Suprapubic skin (tissue), 4 donors: ENCODE data around the gene SYTL5. TPM values are rescaled to one million over a fixed set of nuclear protein-coding genes. Genes with fewer than 3 reads are reported as not detected.

Experiments used
- DNase-seq, 2 donors: peaks; one replicate each; pipeline ENCODE4 v3.0.0-alpha.2; 2019; ENCODE audit warnings: low spot score in 2 of 2
- H3K27ac ChIP-seq: fragments of 200-600 bp; sonication (generic); one replicate; pipeline ENCODE4 v1.5.1; 2019
- H3K27me3 ChIP-seq: fragments of 200-600 bp; sonication (generic); one replicate; pipeline ENCODE4 v1.5.1; 2019
- H3K36me3 ChIP-seq: fragments of 200-600 bp; sonication (generic); one replicate; pipeline ENCODE4 v1.5.1; 2019
- H3K4me1 ChIP-seq: fragments of 200-600 bp; sonication (generic); one replicate; pipeline ENCODE4 v1.5.1; 2019
- H3K4me3 ChIP-seq: fragments of 200-600 bp; sonication (generic); one replicate; pipeline ENCODE4 v1.5.1; 2019; ENCODE audit warnings: mild to moderate bottlenecking
- H3K9me3 ChIP-seq: fragments of 200-600 bp; sonication (generic); one replicate; pipeline ENCODE4 v1.5.1; 2019
- CTCF ChIP-seq, 2 donors: fragments of 200-600 bp in 1 of 2; fragments of 450-650 bp in 1 of 2; sonication (generic) in 1 of 2; IDR thresholded peaks; one replicate each; pipeline ENCODE4 v1.5.1; 2016 to 2019; ENCODE audit warnings: antibody characterized with exemption in 2 of 2, mild to moderate bottlenecking in 1 of 2, moderate library complexity in 1 of 2
- EP300 ChIP-seq: sonication (generic); formaldehyde crosslinking; IDR thresholded peaks from one replicate; pipeline ENCODE4 v1.6.1; 2017; ENCODE audit warnings: antibody characterized with exemption
- POLR2A ChIP-seq, 2 donors: fragments of 450-650 bp; IDR thresholded peaks; one replicate each; pipeline ENCODE4 v1.6.1; 2017; ENCODE audit warnings: antibody characterized with exemption in 2 of 2, mild to moderate bottlenecking in 2 of 2, moderate library complexity in 2 of 2
- POLR2AphosphoS5 ChIP-seq, 3 donors: sonication (generic); formaldehyde crosslinking; IDR thresholded peaks; one replicate each; pipeline ENCODE4 v1.6.1; 2017; ENCODE audit warnings: antibody characterized with exemption in 3 of 3
- WGBS: methylation state at CpG from one replicate; pipeline ENCODE4 v1.1.5; 2018; 5-methylcytosine and 5-hydroxymethylcytosine counted together
- total RNA-seq, 4 donors: library from RNA; depleted of rRNA; stranded (reverse); fragments of >200 nt; gene quantifications; one replicate each; pipeline ENCODE4 v1.1.0, GENCODE V29; 2016

Gene SYTL5
- total RNA-seq, 4 donors from 2014 or later: 0.25 to 0.65 (median 0.37) TPM

GRCh38 chrX:38163193-38163592, 156.8 kb downstream of the SYTL5 start:
- no peak for TF ChIP-seq POLR2A (IDR thresholded peaks at IDR 0.05)
- DNase-seq: no peak
- no peaks in the 10 kb centered on the region for H3K27me3 ChIP-seq

GRCh38 chrX:38165023-38165422, 158.7 kb downstream of the SYTL5 start:
- H3K4me3 ChIP-seq: no peak overlapping the region
- H3K36me3 ChIP-seq: no peaks in the 10 kb centered on the region
- no peaks in the 10 kb centered on the region for H3K27me3 ChIP-seq
- WGBS: 58% methylated on average over 1 of the region's 1 CpG
- no peaks in the 10 kb centered on the region for H3K4me1 ChIP-seq
- TF ChIP-seq POLR2AphosphoS5 (IDR thresholded peaks at IDR 0.05) (no peak), EP300 (no peak), POLR2A (IDR thresholded peaks at IDR 0.05) (no peak), CTCF (IDR thresholded peaks at IDR 0.05) (no peak)
- no peak overlapping the region for H3K27ac ChIP-seq
- H3K9me3 ChIP-seq: no peaks in the 10 kb centered on the region
- no peak for DNase-seq

More at GRCh38 chrX:38163193-38163592, 156.8 kb downstream of the SYTL5 start:
- H3K4me1 ChIP-seq: no peaks in the 10 kb centered on the region
- H3K27ac ChIP-seq: no peak overlapping the region
- no peaks in the 10 kb centered on the region for H3K9me3 ChIP-seq
- H3K36me3 ChIP-seq: no peaks in the 10 kb centered on the region
- H3K4me3 ChIP-seq: no peak overlapping the region

GRCh38 chrX:38166478-38167083, 160.2 kb downstream of the SYTL5 start:
- H3K36me3 ChIP-seq: no peaks in the 10 kb centered on the region
- DNase-seq: no peak
- no peaks in the 10 kb centered on the region for H3K9me3 ChIP-seq
- WGBS: 58% methylated on average over 2 of the region's 2 CpGs
- no peaks in the 10 kb centered on the region for H3K27me3 ChIP-seq
- H3K4me3 ChIP-seq: no peak overlapping the region
- TF ChIP-seq POLR2AphosphoS5 (IDR thresholded peaks at IDR 0.05) (no peak), EP300 (no peak), CTCF (IDR thresholded peaks at IDR 0.05) (peak; percentile 18 to 38), POLR2A (IDR thresholded peaks at IDR 0.05) (no peak)
- no peaks in the 10 kb centered on the region for H3K4me1 ChIP-seq
- no peak overlapping the region for H3K27ac ChIP-seq

- H3K4me1 ChIP-seq: no peaks in the 10 kb centered on the region
- no peak for DNase-seq
- H3K36me3 ChIP-seq: no peaks in the 10 kb centered on the region
- no peak overlapping the region for H3K4me3 ChIP-seq
- H3K9me3 ChIP-seq: no peaks in the 10 kb centered on the region
- H3K27me3 ChIP-seq: no peaks in the 10 kb centered on the region
- no peak for TF ChIP-seq CTCF (IDR thresholded peaks at IDR 0.05)
- TF ChIP-seq EP300: no peak
- TF ChIP-seq POLR2AphosphoS5 (IDR thresholded peaks at IDR 0.05): no peak
- 72% methylated on average over 1 of the region's 1 CpG for WGBS
- H3K27ac ChIP-seq: no peak overlapping the region
These were observed 164.2 kb downstream of the SYTL5 start for GRCh38 chrX:38170556-38170955.

GRCh38 chrX:38172596-38172995, 166.2 kb downstream of the SYTL5 start:
- no peaks in the 10 kb centered on the region for H3K27me3 ChIP-seq
- H3K4me1 ChIP-seq: no peaks in the 10 kb centered on the region
- no peaks in the 10 kb centered on the region for H3K9me3 ChIP-seq
- no peak for DNase-seq
- TF ChIP-seq CTCF (IDR thresholded peaks at IDR 0.05): no peak
- TF ChIP-seq POLR2A (IDR thresholded peaks at IDR 0.05): no peak
- TF ChIP-seq EP300: no peak
- TF ChIP-seq POLR2AphosphoS5 (IDR thresholded peaks at IDR 0.05): no peak
- 75% methylated on average over 3 of the region's 3 CpGs for WGBS
- no peak overlapping the region for H3K4me3 ChIP-seq
- H3K36me3 ChIP-seq: no peaks in the 10 kb centered on the region
- no peak overlapping the region for H3K27ac ChIP-seq

- Histone ChIP-seq H3K36me3 (no peaks in the 10 kb centered on the region), H3K27ac (no peak overlapping the region), H3K4me1 (no peaks in the 10 kb centered on the region), H3K27me3 (no peaks in the 10 kb centered on the region), H3K9me3 (no peaks in the 10 kb centered on the region), H3K4me3 (no peak overlapping the region)
- no peak for DNase-seq
- TF ChIP-seq EP300 (no peak), CTCF (IDR thresholded peaks at IDR 0.05) (peak in 1 of 2 donors; percentile 20), POLR2AphosphoS5 (IDR thresholded peaks at IDR 0.05) (no peak)
- WGBS: 56% methylated on average over 3 of the region's 3 CpGs
These were observed 168.8 kb downstream of the SYTL5 start for GRCh38 chrX:38175139-38175538.
